NCI-H187 treated with DMSO at 0.1 percent for 48 hours (cell line): ENCODE measurements around the gene GLYATL1B.
"Not testable (repeated sequence)": the region's sequence is repeated elsewhere in the genome, so short reads cannot be mapped to it uniquely, and the experiment has no call there.

Experiments
- DNase-seq: peaks from one replicate; lab custom pipeline; 2025; lab: John Stamatoyannopoulos, UW

GLYATL1B gene, protein sequence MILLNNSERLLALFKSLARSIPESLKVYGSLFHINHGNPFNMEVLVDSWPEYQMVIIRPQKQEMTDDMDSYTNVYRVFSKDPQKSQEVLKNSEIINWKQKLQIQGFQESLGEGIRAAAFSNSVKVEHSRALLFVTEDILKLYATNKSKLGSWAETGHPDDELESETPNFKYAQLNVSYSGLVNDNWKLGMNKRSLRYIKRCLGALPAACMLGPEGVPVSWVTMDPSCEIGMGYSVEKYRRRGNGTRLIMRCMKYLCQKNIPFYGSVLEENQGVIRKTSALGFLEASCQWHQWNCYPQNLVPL

DNA sequence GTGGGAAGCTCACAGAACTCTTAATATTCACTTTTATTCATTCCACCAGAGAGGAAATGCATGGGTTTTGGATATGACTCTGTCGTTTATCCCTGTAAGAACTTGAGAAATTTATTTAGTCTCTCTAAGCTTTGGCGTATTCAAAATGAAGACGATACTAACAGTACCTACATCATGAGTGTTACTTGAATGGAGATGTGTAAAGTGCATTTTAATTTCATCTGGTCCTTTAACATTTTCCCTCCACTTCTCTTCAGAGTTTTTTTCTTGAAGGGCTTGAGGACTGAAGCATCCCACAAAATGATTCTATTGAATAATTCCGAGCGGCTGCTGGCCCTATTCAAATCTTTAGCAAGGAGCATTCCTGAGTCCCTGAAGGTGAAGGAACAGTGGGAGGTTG lies at the start of gene GLYATL1B:
Gene GLYATL1B (plus strand): TSS at position 301 of the 400 bp plus-strand sequence. CDS start 0 bp downstream, at position 301.
- not testable (repeated sequence) for DNase-seq

DNA sequence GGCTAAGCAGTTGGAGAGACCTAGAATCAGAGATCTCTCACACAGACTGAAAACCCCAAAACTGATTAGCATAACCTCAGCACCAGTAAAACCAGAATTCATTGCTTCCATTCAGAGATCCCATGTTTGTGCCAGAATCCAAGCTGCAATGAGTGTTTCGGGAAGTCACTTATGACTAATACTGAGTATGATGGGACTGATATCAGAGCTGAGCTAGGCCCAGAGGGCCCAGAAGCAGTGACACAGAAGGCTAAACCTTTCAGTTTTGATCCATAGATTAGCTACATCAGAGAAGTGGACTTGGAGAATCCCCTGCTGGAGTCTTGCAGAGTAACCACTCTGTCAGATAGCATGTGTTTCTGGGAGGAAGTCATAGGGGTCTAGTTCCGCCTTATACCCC lies 49.6 kb upstream of the GLYATL1B start:
- DNase-seq: not testable (repeated sequence)

DNA sequence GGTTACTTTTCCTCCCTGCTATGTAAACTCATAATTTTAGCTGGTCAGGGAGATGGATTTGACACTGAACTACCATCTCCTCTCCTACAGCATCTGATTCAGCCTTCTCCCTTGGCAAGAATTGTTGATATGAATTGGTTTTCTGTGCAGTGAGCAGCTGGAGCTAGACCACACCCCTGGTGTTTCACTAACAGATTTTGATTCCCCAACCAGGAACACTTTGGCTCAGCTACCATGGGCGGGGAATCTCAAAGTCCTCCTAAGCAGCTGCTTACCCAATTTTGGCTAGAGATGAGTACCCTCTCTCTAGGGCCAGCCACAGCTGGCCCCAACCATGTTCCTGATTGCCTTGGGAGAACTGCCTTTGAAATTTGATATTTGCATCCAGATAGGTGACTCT lies 48.7 kb upstream of the GLYATL1B start:
- DNase-seq: not testable (repeated sequence)

DNA sequence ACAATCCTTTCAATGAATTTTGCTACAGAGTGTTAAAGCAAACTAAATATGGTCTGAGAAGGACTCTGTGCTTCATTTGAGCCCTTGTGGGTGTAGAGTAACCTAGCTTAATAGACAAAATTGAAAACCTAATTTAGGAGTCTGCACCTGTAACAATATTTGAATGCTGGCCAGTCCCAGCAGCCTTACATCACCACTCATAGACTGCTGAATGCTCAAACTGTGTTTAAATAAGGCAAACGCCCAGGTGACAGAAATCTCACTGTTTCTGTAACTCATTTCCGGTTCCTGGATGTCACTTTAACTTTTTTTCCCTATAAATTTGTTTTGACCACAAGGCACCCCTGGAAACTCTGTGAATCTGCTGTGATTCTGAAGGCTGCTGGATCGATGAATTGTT lies 45.5 kb upstream of the GLYATL1B start:
- DNase-seq: no peak

DNA sequence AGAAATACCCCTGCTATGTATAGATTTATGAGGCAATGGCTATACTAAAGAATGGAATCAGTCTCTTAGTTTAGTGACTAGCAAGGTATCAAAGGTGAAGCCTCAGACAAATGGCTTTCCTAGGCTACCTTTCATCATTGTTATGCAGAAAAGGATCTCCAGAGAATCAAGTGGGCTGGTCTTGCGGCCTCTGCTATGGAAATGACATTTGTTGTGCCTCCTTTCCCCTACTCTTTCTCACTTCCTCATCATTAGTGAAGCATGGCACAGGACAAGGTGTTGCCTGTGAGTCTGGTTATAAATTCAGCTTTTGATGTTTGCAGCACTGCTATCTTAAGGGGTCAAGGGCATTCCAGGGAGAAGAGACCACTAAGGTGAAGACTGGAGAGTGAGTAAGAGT lies 34.7 kb upstream of the GLYATL1B start:
- not testable (repeated sequence) for DNase-seq

DNA sequence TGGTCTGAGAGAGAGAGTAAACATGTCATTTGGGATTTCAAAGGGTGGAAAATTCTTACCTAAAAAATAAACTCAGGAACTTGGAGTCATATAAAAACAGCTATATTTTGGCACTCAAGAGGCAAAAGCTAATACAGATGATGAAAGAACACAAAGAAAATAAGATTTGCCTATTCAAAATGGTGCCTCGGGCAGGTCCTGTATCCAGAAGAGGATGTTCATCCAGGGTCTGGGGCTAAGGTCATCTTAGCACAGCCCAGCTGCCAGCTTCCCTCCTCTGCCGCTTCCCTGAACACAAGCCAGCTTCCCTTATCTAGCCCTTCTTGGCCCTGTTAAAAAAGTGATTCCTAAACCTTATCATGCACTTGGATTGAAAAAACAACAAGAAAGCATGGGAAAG lies 33.8 kb upstream of the GLYATL1B start:
- DNase-seq: not testable (repeated sequence)

DNA sequence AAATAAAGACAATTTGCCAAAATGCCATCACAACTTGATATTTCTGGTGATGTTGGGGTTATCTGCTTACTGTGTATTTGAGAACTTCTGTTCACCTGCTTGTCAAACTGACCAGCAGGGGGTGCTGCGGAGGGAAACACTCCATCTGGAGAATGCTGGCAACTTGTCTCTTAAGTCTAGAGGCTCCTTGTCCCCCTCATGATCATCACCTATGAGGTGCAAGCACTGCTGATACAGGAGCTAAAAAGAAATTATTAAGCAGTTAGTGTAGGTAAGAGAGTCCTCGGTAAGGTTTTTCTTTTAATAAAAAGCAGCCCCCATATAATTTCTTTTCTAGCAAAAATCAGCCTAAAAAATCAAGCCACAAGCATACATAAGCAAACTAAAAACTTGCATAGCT lies 32.7 kb upstream of the GLYATL1B start:
- DNase-seq: no peak

DNA sequence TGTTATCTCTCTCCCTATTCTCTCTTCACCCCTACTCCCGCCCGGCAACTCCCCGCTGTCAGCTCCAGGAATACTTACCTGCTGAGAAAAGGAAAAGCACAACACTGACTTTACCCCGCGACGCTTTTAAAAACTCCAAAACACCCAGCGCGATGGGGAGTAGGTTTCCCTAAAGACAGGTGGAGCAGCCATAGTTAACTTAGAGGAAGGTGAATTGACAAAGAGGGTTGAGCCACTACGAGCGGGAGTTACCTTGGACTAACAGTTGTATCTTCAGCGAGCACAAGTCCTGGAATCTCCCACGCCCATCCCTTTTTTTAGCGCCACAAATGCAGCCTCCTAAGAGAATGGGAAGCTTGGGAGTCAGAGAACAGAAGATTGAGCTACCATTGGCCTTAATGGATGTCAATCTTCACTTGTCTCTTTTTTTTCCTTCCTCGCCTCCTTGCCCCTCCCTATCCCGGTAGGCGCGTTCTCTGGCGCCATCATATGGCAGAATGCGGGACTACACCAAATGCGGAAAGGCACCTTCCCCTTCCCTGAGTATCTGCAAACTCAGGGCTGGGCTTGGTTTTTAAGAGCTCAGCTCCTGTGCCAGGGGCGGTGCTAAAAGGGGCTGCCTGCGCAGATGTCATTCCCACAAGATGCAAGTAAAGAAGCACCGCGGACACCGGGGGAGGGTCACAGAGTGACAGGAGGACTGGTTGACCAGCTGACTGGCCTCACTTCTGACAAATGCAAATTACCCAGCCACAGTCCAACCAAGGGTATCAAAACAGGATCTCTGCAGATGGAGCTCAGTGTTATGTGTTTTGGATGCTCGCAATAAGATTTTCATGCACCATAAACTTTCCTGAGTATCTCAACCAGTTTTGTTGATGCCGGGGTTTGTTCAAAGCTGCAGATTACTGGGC lies 27.7 kb upstream of the GLYATL1B start:
- peak; percentile 1 for DNase-seq

DNA sequence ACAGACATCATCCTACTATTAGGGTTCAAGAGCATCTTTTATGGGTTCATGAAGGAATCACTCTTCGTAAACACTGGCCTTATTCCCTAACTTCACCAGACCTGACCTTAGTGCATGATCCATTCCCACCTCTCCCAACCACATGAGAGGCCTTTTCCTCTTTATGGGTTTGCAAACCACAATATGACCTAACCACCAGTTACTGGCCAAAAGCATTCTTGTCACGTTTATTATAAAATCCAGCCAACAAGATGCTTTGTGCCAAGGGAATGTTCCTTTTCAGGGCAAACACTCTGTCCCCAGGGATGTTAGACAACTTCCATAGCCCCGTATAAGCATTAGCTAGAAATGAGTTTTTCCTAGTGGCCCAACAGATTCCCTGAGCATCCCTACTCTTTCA lies 26.0 kb upstream of the GLYATL1B start:
- not testable (repeated sequence) for DNase-seq

DNA sequence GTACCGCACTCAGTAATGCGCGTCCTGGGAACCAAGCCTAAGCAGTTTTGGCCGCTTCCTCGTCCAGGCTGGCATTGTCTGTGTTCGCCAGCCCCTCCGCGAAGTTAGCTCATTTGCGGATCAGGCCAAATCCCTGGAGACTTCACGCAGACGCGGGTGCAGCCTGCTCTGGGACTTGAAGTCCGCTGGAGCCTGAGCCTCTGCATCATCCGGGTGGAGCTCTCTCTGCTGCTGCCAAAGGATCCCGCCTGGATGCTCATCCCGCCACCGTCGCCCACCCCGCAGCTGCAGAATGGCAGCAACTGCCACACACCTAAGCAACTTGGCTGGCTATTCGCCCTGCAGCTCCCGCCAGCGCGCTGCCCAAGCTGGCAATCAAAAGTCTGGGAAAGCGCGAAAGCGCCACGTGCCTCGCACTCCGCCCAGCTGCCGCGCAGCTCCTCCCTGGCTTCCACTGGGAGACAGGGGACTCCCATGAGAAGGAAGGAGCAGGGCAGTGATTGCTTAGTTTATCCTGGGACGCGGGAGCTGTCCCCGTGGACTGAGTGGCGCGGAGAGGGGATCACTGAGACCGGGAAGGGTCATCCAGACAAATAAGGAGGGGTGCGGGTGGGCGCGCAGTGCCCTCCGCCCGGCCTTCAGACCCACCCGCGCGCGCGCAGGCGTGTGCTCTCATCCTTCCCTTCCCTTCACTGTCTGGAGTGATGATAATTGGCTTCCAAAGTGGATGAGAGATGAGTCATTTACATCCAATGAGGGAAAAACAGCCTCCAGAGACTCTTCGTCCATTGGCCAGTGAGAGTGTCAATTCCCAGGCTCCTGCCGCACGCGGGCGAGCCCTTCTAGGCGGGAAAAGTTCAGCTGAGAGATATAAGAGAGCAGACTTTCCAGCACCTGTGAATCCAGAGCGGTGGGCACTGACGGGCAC lies 23.2 kb upstream of the GLYATL1B start:
- DNase-seq: no peak

DNA sequence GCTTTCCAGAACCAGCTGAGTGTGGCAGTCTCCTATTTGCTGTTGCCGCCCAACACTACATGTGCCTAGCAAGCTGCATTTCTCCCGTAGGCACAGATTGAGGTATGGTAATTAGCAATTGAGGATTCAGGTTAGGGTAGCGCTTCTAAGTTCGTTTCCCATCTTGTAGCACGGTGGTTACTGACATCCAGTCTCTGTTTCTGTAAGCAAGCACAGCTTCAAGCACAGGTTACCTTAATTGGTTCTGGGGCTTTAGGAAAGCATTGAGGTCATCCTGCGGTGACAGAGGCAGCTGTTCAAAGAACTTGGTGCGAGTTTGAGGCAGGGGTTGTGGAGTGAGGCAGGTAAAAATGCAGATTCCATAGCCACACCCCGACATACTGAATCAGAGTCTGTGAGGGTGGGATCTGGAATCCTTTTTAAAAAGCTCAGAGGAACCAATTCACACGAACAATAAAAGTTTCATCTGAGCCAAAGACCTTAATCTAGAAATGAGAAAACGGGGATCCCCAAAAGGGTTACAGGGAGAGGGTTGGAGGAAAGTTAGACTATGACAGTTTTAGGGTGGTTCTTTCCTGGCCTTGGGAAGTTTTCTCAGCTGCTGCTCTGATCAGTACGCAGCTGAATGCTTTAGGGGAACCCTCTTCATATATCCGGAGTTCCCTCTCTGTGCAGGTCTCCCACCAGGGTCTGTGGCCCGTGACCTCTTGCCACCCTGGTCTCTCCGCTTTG lies 21.9 kb upstream of the GLYATL1B start:
- not testable (repeated sequence) for DNase-seq

DNA sequence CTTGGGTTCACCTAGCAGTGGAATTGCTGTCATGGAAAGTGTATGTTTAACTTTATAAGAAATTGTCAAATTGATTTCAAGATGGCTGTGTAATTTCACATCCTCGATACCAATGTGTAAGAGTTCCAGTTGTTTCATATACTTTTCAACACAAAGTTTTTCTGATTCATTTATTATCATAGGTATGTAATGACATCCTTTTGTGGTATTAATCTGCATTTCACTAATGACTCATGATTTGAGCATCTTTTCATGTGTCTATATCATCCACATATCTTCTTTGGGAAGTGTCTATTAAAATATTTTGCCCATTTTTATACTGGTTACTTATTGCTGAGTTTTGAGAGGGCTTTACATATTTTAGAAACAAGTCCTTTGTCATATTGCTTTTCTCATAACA lies 17.0 kb upstream of the GLYATL1B start:
- no peak for DNase-seq

DNA sequence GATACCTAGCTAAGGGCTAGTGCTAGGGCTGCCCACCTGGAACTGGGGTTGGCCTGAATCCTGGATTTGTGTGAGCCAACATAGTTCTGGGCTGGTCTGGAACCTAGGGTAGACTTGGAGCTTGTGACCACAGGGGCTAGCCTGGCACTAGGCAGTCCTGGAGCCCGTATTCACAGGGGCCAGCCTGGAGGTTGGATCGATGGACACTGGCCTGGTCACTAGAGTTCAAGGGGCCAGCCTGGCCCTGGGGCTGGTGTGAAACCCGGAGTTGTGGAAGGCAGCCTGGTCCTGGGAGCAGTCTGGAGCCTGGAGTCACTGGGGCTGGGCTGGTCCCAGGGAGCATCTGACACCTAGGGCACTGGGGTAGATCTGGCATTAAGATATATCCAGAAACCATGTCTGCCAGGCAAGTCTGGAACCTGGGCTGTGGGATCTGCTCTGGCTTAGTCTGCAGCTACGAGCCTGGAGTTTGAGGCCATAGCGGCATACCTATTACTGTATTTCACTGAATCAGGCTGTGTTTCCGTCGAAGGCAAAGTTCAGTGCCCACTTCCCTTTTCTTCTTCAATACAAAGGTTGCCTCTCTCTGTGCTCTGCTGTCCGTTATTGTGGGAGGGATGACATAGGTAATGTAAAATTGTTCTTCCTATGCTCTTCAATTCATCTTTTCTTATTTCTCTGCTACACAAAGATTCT lies 9.1 kb upstream of the GLYATL1B start:
- no peak for DNase-seq

DNA sequence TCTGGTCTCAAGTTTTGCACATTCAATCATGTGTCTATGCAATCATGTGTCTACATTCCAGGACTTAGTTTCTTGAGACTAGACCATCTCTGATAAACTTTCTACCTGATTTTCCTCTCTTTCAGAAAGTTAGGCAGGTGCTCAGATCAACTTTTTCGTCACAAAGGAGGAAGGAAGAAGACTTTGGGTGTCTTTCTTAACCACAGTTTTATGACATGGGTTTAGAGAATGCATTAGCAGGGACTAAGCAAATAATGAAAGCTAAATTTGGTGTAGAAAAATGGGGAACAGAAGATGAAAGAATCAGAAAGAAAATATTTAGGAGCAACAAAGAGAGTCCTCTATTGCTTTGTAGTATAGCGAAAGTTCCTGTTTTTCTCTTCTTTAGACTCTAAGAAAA lies 7.7 kb upstream of the GLYATL1B start:
- no peak for DNase-seq

DNA sequence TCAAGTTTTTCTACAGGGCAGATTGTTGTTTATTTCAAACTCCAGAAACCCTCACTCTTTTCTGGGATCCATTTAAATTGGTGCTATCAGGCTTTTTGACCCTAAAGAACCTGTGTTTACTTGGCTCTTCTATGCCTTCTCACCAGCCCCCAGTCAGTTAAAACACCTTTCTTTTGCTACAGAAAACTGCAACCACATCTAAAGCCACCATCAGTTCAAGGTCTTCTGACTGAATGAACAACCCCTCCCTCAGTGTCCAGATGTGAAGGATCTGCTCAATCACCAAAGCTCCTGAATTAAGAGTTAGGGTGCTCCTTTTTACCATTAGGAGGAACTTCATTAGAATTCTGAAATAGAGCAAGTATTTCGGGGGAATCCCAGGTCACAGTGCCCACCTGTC lies 7.0 kb upstream of the GLYATL1B start:
- no peak for DNase-seq

DNA sequence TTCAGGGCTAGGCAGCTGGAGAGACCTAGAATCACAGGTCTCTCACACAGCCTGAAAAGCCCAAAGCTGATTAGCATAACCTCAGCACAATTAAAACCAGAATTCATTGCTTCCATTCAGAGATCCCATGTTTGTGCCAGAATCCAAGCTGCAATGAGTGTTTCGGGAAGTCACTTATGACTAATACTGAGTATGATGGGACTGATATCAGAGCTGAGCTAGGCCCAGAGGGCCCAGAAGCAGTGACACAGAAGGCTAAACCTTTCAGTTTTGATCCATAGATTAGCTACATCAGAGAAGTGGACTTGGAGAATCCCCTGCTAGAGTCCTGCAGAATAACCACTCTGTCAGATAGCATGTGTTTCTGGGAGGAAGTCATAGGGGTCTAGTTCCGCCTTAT lies 5.7 kb upstream of the GLYATL1B start:
- DNase-seq: not testable (repeated sequence)

DNA sequence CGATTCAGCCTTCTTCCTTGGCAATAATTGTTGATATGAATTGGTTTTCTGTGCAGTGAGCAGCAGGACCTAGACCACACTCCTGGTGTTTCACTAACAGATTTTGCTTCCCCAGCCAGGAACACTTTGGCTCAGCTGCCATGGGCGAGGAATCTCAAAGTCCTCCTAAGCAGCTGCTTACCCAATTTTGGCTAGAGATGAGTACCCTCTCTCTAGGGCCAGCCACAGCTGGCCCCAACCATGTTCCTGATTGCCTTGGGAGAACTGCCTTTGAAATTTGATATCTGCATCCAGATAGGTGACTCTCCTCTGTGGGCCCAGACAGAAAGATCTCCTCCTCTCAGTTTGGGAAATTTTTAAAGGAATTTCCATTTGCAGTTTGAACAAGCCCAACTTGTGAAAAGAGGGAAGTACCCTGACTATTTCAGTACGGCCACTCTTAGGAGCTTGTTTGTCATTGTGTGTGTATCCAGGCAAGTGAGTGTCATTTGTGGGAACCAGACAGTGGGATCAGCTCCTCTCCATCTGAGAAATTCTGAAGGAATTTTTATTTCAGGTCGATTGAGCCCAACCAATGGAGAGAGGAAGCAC lies 4.6 kb upstream of the GLYATL1B start:
- DNase-seq: not testable (repeated sequence)

DNA sequence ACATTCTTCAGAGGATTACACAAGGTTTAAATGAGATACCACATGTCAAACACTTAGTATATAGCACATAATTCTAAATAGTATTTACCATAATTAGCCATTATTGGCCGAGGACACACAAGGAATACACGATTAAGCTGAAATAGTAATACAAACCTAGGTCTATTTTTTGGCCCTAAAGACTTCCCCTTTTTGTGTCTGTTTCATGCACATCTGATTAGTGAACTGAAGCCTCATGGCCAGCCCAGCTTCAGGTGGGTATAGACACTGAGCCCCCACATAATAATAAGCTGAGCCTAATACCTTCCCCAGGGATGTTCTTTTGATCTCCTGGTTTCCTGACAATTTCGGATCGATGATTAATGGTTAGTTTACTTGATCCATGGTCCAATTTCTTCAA lies 2.1 kb downstream of the GLYATL1B start:
- DNase-seq: no peak

DNA sequence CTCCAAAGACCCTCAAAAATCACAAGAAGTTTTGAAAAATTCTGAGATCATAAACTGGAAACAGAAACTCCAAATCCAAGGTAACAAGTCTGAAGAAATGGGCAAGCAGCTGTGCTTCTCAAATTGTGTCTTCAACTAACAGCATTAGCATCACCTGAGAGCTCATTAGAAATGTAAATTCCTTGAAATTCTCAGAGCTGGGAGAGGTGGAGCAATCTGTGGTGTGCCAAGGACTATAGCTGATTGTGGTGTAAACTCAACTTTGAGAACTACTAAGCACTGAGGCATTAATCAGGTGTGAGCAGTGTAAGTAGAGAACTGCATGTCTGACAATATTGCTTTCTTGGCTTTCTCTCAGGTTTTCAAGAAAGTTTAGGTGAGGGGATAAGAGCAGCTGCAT lies 7.5 kb downstream of the GLYATL1B start:
- not testable (repeated sequence) for DNase-seq

DNA sequence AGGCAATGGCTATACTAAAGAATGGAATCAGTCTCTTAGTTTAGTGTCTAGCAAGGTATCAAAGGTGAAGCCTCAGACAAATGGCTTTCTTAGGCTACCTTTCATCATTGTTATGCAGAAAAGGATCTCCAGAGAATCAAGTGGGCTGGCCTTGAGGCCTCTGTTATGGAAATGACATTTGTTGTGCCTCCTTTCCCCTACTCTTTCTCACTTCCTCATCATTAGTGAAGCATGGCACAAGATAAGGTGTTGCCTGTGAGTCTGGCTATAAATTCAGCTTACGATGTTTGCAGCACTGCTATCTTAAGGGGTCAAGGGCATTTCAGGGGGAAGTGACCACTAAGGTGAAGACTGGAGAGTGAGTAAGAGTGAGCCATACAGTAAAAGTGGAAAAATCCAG lies 9.1 kb downstream of the GLYATL1B start:
- not testable (repeated sequence) for DNase-seq
